Skeletal muscle cell (primary cell): ENCODE measurements around the gene ANTXR2.

Experiments used
- DNase-seq: peaks from one replicate; pipeline ENCODE4 v3.0.0-alpha.2; 2010; ENCODE audit warnings: low read depth
- H3K4me3 ChIP-seq: 2 replicates; pipeline ENCODE4 v1.5.1; 2011; ENCODE audit warnings: low read depth, mild to moderate bottlenecking, control low read depth, low read length, moderate library complexity

The ANTXR2 gene

DNA sequence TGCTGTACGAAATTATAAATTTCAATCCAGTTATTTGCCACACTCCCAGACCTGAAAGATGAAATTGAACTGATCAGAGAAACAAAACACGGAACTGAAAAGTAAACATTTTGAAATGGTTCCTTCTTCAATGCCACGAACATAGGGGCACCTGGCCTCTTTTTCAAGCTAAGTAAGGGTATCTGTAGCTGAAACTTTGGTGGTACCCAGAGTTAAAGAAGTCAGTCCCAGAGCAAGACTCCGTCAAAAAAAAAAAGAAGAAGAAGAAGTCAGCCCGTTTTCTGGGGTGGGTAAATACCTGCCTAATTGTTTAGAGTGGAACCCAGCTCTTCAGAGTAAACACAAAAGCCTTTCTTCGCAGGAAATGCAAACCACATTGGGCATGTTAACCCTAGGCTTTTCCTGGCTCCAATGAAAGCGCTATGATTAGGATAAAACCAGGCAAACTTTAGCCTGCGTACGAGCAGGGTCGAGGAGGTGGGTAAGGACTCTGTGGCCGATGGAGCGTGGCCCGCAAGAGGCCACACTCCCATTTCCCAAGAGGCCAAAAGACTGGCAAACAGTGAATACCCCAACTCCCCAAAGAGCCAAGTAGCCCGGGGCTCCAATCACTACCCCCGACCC, 1.3 kb downstream of the ANTXR2 start:
- H3K4me3 ChIP-seq = peak overlapping the region; percentile 94
- no peak for DNase-seq

- DNase-seq = no peak
- peak overlapping the region; percentile 94 for H3K4me3 ChIP-seq
Measured at GRCh38 chr4:80070880-80071603, 2.0 kb downstream of the ANTXR2 start.

- H3K4me3 ChIP-seq = peak overlapping the region; percentile 94
Measured at GRCh38 chr4:80069837-80070731, 2.9 kb downstream of the ANTXR2 start.

GRCh38 chr4:80069108-80069836, 3.8 kb downstream of the ANTXR2 start:
- DNase-seq = no peak
- no peak overlapping the region for H3K4me3 ChIP-seq

More at GRCh38 chr4:80069837-80070731, 2.9 kb downstream of the ANTXR2 start:
- no peak for DNase-seq

GRCh38 chr4:80065601-80066000, 7.4 kb downstream of the ANTXR2 start:
- H3K4me3 ChIP-seq = no peak overlapping the region
- no peak for DNase-seq

DNA sequence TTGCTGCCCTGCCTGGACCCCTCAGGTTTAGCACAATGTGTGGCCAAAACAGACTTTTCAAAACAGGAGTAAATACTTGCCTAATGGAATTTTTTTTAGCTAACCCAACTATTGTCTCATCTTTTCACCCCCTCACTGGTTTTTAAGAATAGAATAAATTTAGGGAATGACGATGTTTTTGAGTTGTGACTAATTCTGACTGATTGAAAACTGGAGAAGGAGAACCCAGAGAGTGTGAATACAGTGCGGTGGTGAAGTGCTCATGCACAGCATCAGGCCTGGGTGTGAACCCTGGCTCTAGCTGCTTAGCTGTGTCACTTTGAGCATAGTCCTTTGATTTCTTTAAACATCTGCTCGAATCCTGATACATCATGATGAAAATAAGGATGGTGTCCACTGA, 10.5 kb downstream of the ANTXR2 start:
- H3K4me3 ChIP-seq = no peak overlapping the region
- no peak for DNase-seq

GRCh38 chr4:80060804-80061203, 12.2 kb downstream of the ANTXR2 start:
- DNase-seq = no peak
- no peak overlapping the region for H3K4me3 ChIP-seq

DNA sequence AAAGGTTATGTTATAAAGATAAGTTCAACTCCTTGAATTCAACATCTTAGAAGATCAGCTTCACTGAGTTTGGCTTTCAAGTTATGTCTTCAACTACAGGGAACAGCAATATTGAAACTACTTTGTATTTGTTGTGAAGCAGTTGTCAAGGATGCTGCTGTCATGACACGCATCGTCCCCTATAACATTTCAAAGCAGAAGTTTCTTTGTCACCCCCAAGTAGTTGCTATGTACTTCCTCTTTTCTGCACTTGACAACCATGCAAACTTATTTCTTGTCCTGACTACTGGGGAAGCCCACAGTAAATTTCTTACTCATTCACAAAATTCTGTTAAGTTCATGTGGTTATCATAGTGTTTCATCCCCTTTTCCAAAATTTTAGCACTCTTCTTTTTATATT, 14.3 kb downstream of the ANTXR2 start:
- no peak for DNase-seq
- no peak overlapping the region for H3K4me3 ChIP-seq

- no peak for DNase-seq
- no peak overlapping the region for H3K4me3 ChIP-seq
Measured at GRCh38 chr4:80054375-80054774, 18.7 kb downstream of the ANTXR2 start.

DNA sequence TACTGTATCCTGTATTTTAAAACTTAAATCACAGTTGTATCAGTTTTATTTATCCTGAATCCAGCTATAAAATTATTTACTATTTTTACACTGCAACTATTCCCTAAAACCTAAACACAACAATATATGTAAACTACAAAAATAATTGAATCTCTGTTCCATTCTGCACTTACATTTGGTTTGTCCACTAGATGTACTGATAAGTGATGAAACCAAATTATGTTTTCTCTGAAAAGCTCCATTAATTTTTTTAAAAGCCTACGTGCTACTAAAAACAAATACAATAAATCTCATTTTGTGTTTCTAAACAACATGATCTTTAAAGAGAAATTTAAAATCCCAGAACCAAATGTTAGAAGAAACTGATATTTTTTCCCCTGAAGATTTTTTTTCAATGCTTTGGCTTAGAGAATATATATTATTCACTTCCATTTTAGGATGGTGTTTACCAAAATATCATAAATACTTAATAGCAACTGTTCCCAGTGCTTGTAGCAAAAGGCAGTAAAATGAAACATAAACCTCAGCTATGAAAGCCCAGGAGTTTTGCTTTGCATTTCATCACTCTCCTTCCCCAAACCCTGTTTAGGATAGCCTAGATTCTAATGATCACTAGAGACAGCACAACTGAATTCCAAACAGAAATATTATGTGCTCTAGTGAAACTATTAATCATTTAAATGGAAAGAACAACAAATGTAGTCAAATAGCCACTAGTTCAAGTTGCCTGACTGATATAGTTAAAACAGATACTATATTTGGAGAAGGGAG, 19.7 kb downstream of the ANTXR2 start:
- no peak for DNase-seq

DNA sequence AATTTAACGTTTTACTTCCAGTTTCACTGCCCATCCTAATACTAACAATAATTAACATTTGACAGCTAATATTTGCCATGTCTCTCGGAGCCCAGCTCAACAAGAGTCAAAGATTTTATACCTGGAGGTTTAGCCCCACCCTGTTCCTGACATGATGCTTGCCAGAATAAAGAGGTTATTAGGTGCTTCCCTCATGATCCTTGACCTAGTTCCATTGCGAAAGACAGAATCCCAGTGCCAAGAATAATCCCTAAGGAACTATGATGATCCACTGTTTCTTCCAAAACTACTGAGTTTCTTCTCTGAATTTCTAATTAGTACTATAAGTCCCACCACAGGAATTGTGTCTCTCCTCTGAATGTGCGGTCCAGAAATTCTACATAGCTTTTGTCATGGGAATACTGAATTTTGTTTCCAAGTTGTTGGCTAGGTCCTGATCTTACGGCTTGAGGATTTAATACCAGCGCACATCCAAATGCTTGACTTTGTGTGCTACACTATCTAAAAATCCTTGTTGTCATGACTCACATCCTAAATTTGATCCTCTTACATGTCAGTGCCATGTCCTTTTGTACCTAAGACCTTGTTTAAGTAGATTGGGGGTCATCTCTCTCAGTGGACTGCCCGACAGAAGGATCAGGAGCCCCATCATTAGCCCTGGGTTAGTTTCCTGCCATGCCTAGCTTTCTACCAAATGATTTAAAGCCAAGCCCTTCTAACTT, 23.1 kb downstream of the ANTXR2 start:
- no peak overlapping the region for H3K4me3 ChIP-seq
- peak; percentile 37 for DNase-seq

More for the DNA sequence above, 19.7 kb downstream of the ANTXR2 start:
- H3K4me3 ChIP-seq = no peak overlapping the region

- DNase-seq = no peak
- no peak overlapping the region for H3K4me3 ChIP-seq
Measured at GRCh38 chr4:80049402-80049801, 23.6 kb downstream of the ANTXR2 start.

GRCh38 chr4:80045786-80046185, 27.2 kb downstream of the ANTXR2 start:
- no peak for DNase-seq
- no peak overlapping the region for H3K4me3 ChIP-seq

- DNase-seq = no peak
- H3K4me3 ChIP-seq = no peak overlapping the region
Measured at GRCh38 chr4:80043541-80043940, 29.5 kb downstream of the ANTXR2 start.

DNA sequence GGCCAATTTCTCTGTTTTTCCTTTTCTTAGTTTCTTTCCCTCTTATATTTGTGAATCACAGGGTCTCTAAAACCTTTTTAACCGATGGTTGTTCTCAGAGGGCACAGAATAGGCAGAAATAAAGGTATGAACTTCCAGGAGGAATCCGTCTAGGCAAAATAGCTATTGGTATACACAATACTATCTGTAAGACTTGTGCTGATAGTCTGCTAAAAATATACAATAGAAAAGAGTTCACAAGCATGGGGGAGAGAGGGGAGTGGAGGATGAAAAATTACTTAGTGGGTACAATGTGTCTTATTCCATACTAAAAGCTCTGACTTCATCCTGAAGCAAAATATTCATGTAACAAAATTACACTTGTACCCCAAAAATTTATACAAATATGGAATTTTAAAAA, 30.2 kb downstream of the ANTXR2 start:
- DNase-seq = no peak
- H3K4me3 ChIP-seq = no peak overlapping the region

DNA sequence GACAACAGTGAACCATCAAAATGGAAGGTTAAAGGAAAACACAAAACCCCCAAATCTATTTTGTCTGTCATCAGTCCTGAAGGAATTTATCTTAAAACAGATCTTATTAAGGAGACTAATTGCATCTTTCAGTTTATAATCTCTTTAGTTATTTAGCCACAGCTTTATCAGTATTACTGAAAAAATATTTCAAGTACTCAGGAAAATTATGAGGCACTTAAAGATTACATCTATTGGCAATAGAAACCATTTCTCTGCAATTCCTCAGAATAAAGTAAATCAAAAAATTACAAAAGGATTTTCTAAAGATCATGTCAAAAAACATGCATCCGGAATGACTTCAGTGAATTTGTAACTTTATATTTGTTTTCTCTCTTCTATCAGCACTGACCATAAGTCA, 35.2 kb downstream of the ANTXR2 start:
- DNase-seq = no peak
- H3K4me3 ChIP-seq = no peak overlapping the region

DNA sequence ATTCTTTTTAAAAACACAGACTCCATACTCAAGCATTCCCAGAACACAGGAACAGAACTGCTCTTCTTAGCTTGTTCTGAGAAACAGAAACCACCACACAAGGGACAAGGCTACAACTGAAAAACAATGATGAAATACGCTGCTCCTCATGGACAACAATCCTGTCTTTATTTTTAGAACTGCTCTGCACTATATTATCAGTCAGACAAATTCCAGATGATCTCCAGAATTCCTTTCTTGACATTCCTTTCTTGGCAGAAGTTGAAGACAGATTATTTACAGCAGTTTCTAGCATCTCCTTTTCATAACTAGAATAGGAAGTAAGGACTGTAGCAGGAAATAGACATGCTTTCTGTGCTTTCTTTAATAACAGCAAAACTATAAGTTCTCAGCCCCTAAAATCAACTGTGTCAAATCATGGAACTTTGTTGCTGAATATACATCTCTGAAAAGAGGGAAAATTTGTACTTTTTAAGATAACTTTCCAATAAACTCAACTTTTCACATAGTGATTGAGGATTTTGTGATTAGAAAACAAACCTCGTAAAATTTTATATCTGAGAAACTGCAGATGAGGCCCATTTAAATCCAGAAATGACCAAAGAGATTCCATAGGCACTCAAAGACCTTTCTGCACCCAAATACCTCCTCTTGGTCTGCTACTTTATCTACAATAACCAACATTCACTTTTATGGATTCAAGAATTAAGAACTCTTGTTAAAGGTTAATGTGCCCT, 35.9 kb downstream of the ANTXR2 start:
- H3K4me3 ChIP-seq = no peak overlapping the region

DNA sequence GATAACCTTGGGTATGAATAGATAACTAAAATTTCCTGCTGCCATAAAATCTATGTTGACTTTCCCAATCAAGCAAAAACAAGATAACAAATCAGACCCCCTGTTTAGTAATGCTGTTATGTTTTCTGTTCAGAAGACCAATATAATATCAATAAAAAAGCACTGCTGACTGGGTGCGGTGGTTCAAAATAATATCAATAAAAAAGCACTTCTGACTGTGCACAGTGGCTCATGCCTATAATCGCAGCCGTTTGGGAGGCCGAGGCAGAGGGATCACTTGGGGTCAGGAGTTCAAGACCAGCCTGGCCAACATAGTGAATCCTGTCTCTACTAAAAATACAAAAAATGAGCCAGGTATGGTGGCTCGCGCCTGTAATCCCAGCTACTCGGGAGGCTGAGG, 36.7 kb downstream of the ANTXR2 start:
- DNase-seq = no peak
- H3K4me3 ChIP-seq = no peak overlapping the region

More for the DNA sequence above, 35.9 kb downstream of the ANTXR2 start:
- peak; percentile 83 for DNase-seq
